GM12878 (cell line): Measurements from ENCODE around the gene PRR15L.

ENCODE experiments used
- EED ChIP-seq: sonication (generic); IDR thresholded peaks from 2 replicates; pipeline ENCODE4 v1.6.1; 2016; ENCODE audit warnings: antibody characterized with exemption, low read depth
- EZH2 ChIP-seq: IDR thresholded peaks from 2 replicates; pipeline ENCODE4 v1.6.1; 2012; ENCODE audit warnings: low read depth, mild to moderate bottlenecking, control low read depth, inconsistent platforms, low read length, borderline replicate concordance; ENCODE audit not compliant: control insufficient read depth
- PKNOX1 ChIP-seq: fragments of 450-650 bp; IDR thresholded peaks from 2 replicates; pipeline ENCODE4 v1.6.1; 2016; ENCODE audit warnings: mild to moderate bottlenecking
- POLR2AphosphoS5 ChIP-seq: IDR thresholded peaks from 2 replicates; pipeline ENCODE4 v1.6.1; 2011; ENCODE audit warnings: mild to moderate bottlenecking, low read length, inconsistent platforms
- SIX5 ChIP-seq: IDR thresholded peaks from 2 replicates; pipeline ENCODE4 v1.6.1; 2011; ENCODE audit warnings: mild to moderate bottlenecking, low read depth, low read length, moderate library complexity; ENCODE audit not compliant: severe bottlenecking
- SMC3 ChIP-seq: IDR thresholded peaks from 2 replicates; pipeline ENCODE4 v1.6.1; 2011; ENCODE audit warnings: low read length, improper control_type of control experiment, borderline replicate concordance
- ZNF24 ChIP-seq: fragments of 450-650 bp; IDR thresholded peaks from 2 replicates; pipeline ENCODE4 v1.6.1; 2017; ENCODE audit warnings: antibody characterized with exemption, mild to moderate bottlenecking
- ZNF384 ChIP-seq: IDR thresholded peaks from 2 replicates; pipeline ENCODE4 v1.6.1; 2012; ENCODE audit warnings: low read depth, mild to moderate bottlenecking, low read length, improper control_type of control experiment, borderline replicate concordance
- ZZZ3 ChIP-seq: IDR thresholded peaks from 2 replicates; pipeline ENCODE4 v1.6.1; 2011; ENCODE audit warnings: low read depth; ENCODE audit not compliant: control insufficient read depth, insufficient read length
- TF ChIP-seq, protein P1 (sequence below): IDR thresholded peaks from 2 replicates; pipeline ENCODE4 v1.6.1; 2011; ENCODE audit warnings: low read depth, mild to moderate bottlenecking, low read length, moderate library complexity, borderline replicate concordance; ENCODE audit errors: extremely low read depth
- TF ChIP-seq, protein P2 (sequence below), 3 experiments: IDR thresholded peaks in 2 of 3; conservative IDR thresholded peaks in 1 of 3; 2 replicates each; pipeline ENCODE4 v1.5.1; 2011; ENCODE audit warnings: low read depth in 3 of 3, low read length in 3 of 3, mild to moderate bottlenecking in 3 of 3, control low read depth in 2 of 3, moderate library complexity in 2 of 3, inconsistent platforms in 1 of 3, mixed read lengths in 1 of 3; ENCODE audit not compliant: control insufficient read depth in 2 of 3, insufficient read depth in 1 of 3; ENCODE audit errors: extremely low read depth in 1 of 3

DNA sequence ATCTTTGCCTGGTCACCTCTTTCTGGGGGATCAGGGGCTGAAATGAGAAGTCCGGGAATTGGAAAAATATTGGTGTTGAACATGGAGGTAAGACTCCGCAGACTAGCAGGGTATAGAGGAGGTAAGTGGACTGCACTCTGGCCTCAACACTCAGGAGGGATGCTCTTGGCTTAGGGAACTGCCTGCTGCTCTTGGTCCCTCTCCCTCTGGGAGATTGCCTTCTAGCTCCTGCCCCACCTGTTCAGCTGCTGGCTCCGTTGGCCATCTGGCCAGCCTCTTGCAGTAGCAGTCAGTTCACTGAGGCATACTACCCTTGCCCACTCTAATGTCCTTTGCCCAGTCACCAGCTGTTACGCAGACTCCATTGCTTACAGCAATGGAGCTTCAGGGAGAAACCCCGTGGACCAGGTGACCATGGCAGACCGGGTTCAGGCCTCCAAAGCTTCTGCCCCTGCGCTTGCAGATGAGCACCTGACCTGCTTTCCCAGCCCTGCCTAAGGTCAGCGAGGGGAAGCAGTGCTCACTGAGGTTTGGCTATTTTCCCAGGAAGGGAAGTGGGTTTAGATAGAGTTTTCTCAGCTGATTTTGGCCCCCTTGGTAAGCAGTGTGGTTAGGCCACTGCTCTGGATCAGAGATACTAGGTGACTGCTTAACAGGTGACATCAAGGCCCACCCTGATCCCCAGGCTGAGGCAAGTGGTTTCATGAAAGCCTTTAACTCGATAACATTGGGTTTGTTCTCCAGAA lies 25.1 kb upstream of the PRR15L start:
- TF ChIP-seq EZH2: no peak
- TF ChIP-seq EED: no peak
- TF ChIP-seq, protein P1, sequence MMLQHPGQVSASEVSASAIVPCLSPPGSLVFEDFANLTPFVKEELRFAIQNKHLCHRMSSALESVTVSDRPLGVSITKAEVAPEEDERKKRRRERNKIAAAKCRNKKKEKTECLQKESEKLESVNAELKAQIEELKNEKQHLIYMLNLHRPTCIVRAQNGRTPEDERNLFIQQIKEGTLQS: no peak
- TF ChIP-seq, protein P2, sequence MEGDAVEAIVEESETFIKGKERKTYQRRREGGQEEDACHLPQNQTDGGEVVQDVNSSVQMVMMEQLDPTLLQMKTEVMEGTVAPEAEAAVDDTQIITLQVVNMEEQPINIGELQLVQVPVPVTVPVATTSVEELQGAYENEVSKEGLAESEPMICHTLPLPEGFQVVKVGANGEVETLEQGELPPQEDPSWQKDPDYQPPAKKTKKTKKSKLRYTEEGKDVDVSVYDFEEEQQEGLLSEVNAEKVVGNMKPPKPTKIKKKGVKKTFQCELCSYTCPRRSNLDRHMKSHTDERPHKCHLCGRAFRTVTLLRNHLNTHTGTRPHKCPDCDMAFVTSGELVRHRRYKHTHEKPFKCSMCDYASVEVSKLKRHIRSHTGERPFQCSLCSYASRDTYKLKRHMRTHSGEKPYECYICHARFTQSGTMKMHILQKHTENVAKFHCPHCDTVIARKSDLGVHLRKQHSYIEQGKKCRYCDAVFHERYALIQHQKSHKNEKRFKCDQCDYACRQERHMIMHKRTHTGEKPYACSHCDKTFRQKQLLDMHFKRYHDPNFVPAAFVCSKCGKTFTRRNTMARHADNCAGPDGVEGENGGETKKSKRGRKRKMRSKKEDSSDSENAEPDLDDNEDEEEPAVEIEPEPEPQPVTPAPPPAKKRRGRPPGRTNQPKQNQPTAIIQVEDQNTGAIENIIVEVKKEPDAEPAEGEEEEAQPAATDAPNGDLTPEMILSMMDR (IDR thresholded peaks at IDR 0.05 in 2 of 3, conservative IDR thresholded peaks at IDR 0.05 in 1 of 3; ENCODE audit: control insufficient read depth in 2 of 3, extremely low read depth in 1 of 3, insufficient read depth in 1 of 3, low read depth in 3 of 3, low read length in 3 of 3): no peak
- TF ChIP-seq SMC3: no peak
- TF ChIP-seq PKNOX1: no peak
- no peak for TF ChIP-seq SIX5
- TF ChIP-seq ZNF24: no peak
- no peak for TF ChIP-seq ZNF384
- TF ChIP-seq ZZZ3: no peak
- no peak for TF ChIP-seq POLR2AphosphoS5
